Lung (tissue), 12 donors: ENCODE measurements around the gene INO80C. TPM values are rescaled to one million over a fixed set of nuclear protein-coding genes. Genes with fewer than 3 reads are reported as not detected.

ENCODE experiments used
- ATAC-seq: fragments of 200-7000 bp; cut with Tn5 transposase; one replicate; pipeline ENCODE4 v1.9.1; 2020; ENCODE audit warnings: moderate number of reproducible peaks; ENCODE audit not compliant: insufficient read depth, low FRiP score
- DNase-seq, 3 donors: peaks; one replicate each; pipeline ENCODE4 v3.0.0-alpha.2; 2013 to 2017
- H3K27ac ChIP-seq, 2 donors: one replicate each; pipeline ENCODE4 v1.5.1; 2013; ENCODE audit warnings: mild to moderate bottlenecking in 2 of 2, moderate library complexity in 2 of 2, control low read depth in 1 of 2, inconsistent platforms in 1 of 2, low read depth in 1 of 2, low read length in 1 of 2
- H3K27me3 ChIP-seq, 3 donors: one replicate each; pipeline ENCODE4 v1.5.1; 2013; ENCODE audit warnings: low read length in 2 of 3; ENCODE audit not compliant: control insufficient read depth in 3 of 3, insufficient read depth in 3 of 3
- H3K36me3 ChIP-seq, 4 donors: one replicate each; pipeline ENCODE4 v1.5.1; 2013; ENCODE audit warnings: low read length in 4 of 4, mild to moderate bottlenecking in 1 of 4, moderate library complexity in 1 of 4; ENCODE audit not compliant: control insufficient read depth in 4 of 4, insufficient read depth in 4 of 4
- H3K4me1 ChIP-seq, 5 donors: one replicate each; pipeline ENCODE4 v1.5.1; 2013; ENCODE audit warnings: low read length in 5 of 5, mild to moderate bottlenecking in 2 of 5, moderate library complexity in 1 of 5; ENCODE audit not compliant: control insufficient read depth in 5 of 5, insufficient read depth in 5 of 5
- H3K4me3 ChIP-seq: one replicate; pipeline ENCODE4 v1.5.1; 2013; ENCODE audit warnings: mild to moderate bottlenecking, control low read depth, moderate library complexity
- H3K9ac ChIP-seq, 2 donors: one replicate each; pipeline ENCODE4 v1.5.1; 2013; ENCODE audit warnings: low read length in 2 of 2, control low read depth in 1 of 2; ENCODE audit not compliant: insufficient read depth in 1 of 2
- H3K9me3 ChIP-seq, 4 donors: one replicate each; pipeline ENCODE4 v1.5.1; 2013; ENCODE audit warnings: low read length in 3 of 4, mild to moderate bottlenecking in 1 of 4, moderate library complexity in 1 of 4; ENCODE audit not compliant: control insufficient read depth in 4 of 4, insufficient read depth in 3 of 4
- WGBS, 2 donors: extraction: QIAGEN DNeasy Blood & Tissue Kit; methylation state at CpG; one replicate each; pipeline ENCODE4 v1.1.7; 2013; 5-methylcytosine and 5-hydroxymethylcytosine counted together
- polyA plus RNA-seq, 2 donors: library from polyadenylated mRNA; stranded (reverse); fragments of 200-250 nt; gene quantifications; one replicate each; pipeline ENCODE4 v1.2.1, GENCODE V29; 2013
- total RNA-seq, 2 donors: library from RNA; depleted of rRNA in 1 of 2; stranded (reverse); fragments of >200 nt in 1 of 2; gene quantifications; one replicate each; pipeline ENCODE4 v1.2.1, GENCODE V29; 2014 to 2021
- TF ChIP-seq, protein P1 (sequence below): IDR thresholded peaks from 2 replicates; pipeline ENCODE4 v1.5.1; 2012; ENCODE audit warnings: mild to moderate bottlenecking; ENCODE audit errors: control extremely low read depth, extremely low read depth
- donor health status: control.
- donor health status: control.
- donor health status: Bipolar disorder and iron deficiency.
- donor health status: healthy.
- donor health status: DM: yes; HTN: yes; CAD: no.

INO80C gene
- total and polyA plus RNA-seq, 4 donors, result 26.7 to 35.6 (median 31.5) TPM

DNA sequence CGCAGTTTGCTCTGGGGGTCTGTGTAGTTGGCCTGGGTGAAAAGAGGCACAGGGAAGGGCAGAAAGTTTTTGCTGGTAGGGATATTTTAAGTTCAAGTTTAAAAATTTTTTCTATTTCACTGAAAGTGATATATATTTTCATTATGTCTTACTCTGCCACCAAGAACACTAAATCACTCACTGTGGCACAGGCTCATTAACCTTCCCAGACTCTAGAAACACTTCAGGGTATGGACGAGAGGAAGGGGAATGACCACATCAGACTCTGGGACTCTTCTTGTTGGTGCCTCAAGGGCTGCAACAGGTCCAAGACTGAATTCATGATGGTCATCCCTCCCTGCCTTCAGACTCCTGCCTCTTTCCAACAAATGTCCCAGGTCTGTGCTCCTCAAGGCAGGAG lies 29.0 kb downstream of the INO80C start:
- H3K9ac ChIP-seq, result no peak overlapping the region
- no peak for DNase-seq
- WGBS, 2 donors, result 94 to 98% methylated on average over 2 of the region's 2 CpGs
- TF ChIP-seq, protein P1, sequence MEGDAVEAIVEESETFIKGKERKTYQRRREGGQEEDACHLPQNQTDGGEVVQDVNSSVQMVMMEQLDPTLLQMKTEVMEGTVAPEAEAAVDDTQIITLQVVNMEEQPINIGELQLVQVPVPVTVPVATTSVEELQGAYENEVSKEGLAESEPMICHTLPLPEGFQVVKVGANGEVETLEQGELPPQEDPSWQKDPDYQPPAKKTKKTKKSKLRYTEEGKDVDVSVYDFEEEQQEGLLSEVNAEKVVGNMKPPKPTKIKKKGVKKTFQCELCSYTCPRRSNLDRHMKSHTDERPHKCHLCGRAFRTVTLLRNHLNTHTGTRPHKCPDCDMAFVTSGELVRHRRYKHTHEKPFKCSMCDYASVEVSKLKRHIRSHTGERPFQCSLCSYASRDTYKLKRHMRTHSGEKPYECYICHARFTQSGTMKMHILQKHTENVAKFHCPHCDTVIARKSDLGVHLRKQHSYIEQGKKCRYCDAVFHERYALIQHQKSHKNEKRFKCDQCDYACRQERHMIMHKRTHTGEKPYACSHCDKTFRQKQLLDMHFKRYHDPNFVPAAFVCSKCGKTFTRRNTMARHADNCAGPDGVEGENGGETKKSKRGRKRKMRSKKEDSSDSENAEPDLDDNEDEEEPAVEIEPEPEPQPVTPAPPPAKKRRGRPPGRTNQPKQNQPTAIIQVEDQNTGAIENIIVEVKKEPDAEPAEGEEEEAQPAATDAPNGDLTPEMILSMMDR, result no peak
- no peaks in the 10 kb centered on the region for H3K27me3 ChIP-seq
- no peak overlapping the region for H3K4me3 ChIP-seq
- peaks cover 0 to 11% (median 0%) of the 10 kb centered on the region in 5 donors for H3K4me1 ChIP-seq
- no peak for ATAC-seq
- H3K27ac ChIP-seq, result peak overlapping the region in 1 of 2 donors; percentile 6
- H3K9me3 ChIP-seq, result no peaks in the 10 kb centered on the region
- H3K36me3 ChIP-seq, result peaks cover 0 to 3% (median 0%) of the 10 kb centered on the region in 4 donors

GRCh38 chr18:35467624-35468016 lies 30.1 kb downstream of the INO80C start:
- TF ChIP-seq, protein P1, result no peak
- H3K27ac ChIP-seq, result peak overlapping the region in 1 of 2 donors; percentile 62
- 58 to 62% methylated on average over 4 of the region's 4 CpGs for WGBS, 2 donors
- no peak overlapping the region for H3K4me3 ChIP-seq
- no peak for ATAC-seq
- no peaks in the 10 kb centered on the region for H3K27me3 ChIP-seq
- no peak overlapping the region for H3K9ac ChIP-seq
- H3K4me1 ChIP-seq, result peaks cover 0 to 11% (median 4%) of the 10 kb centered on the region in 5 donors
- DNase-seq, result no peak
- H3K36me3 ChIP-seq, result peaks cover 0 to 3% (median 0%) of the 10 kb centered on the region in 4 donors
- H3K9me3 ChIP-seq, result no peaks in the 10 kb centered on the region

DNA sequence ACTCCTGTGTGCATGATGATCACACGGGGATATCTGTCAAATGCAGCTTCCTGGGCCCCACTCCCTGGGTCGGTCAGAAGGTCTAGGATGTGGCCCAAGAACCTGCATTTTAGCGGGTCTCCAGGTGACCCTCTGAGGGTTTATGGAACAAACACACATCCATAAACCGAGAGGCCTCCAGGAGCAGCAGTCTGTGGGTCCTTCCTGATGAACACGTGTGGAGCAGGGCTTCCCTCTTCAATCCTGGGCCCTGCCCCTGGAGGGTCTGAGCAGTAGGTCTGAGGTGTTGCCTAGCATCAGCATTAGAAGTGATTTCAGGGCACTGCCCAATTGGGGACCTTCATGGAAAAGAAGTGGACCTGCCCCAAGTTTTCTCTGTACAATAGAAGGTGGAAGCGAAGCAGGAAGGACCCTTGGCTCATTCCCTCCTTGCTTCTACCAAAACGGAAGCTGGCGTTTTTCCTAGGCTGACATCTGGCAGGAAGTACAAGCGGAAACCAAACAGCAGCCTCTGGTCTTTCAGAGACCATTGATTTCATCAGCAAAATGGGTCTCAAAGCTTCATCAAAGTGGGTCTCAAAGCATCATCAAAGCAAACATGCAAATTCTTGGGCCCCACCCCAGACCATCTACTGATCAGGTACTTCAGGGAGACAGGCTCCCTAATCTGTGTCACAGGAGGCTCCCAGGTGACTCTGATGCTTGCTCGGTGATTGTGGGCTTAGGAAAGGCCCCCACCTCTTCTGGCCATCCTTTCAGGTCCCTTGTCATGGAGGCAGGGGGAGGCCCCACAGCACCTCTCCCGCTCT lies 30.7 kb downstream of the INO80C start:
- H3K9ac ChIP-seq, result no peak overlapping the region
- WGBS, 2 donors, result 51 to 64% methylated on average over 11 of the region's 11 CpGs
- TF ChIP-seq, protein P1, result no peak

More for the DNA sequence above, 30.7 kb downstream of the INO80C start:
- Histone ChIP-seq H3K9me3 (no peaks in the 10 kb centered on the region), H3K36me3 (peaks cover 0 to 3% (median 0%) of the 10 kb centered on the region in 4 donors), H3K27ac (peak overlapping the region in 1 of 2 donors; percentile 62), H3K27me3 (no peaks in the 10 kb centered on the region), H3K4me1 (peaks cover 0 to 14% (median 4%) of the 10 kb centered on the region in 5 donors), H3K4me3 (no peak overlapping the region)
- peak in 2 of 3 donors; percentile 51 to 69 for DNase-seq
- ATAC-seq, result peak; percentile 13
